Gastrocnemius medialis (tissue), 4 donors: Measurements from ENCODE around the gene TRAPPC3. TPM values are rescaled to one million over a fixed set of nuclear protein-coding genes. Genes with fewer than 3 reads are reported as not detected.
A peak's percentile ranks its signal among the peaks of the same experiment; 100 is the strongest.

ENCODE experiments used
- ATAC-seq, 2 donors: fragments of 150-250 bp; one replicate each; pipeline ENCODE4 v1.9.1; 2016
- DNase-seq, 2 donors: peaks; one replicate each; pipeline ENCODE4 v3.0.0-alpha.2; 2019
- H3K27ac ChIP-seq, 4 donors: fragments of 200-600 bp; sonication (generic); 1 replicate in 1 of 4; 2 replicates in 3 of 4; pipeline ENCODE4 v1.5.1; 2016 to 2018; ENCODE audit warnings: mild to moderate bottlenecking in 2 of 4, moderate library complexity in 1 of 4
- H3K27me3 ChIP-seq, 3 donors: fragments of 200-600 bp; sonication (generic) in 2 of 3; 1 replicate in 1 of 3; 2 replicates in 2 of 3; pipeline versions ENCODE4 v1.5.1 to v1.6.0; 2016 to 2019; ENCODE audit warnings: mild to moderate bottlenecking in 1 of 3, moderate library complexity in 1 of 3
- H3K36me3 ChIP-seq, 2 donors: fragments of 200-600 bp; sonication (generic) in 1 of 2; one replicate each; pipeline ENCODE4 v1.5.1; 2017 to 2018
- H3K4me1 ChIP-seq, 2 donors: fragments of 200-600 bp; sonication (generic) in 1 of 2; one replicate each; pipeline ENCODE4 v1.5.1; 2016 to 2017; ENCODE audit warnings: mild to moderate bottlenecking in 2 of 2
- H3K4me3 ChIP-seq, 4 donors: fragments of 200-600 bp; sonication (generic) in 3 of 4; 1 replicate in 1 of 4; 2 replicates in 3 of 4; pipeline ENCODE4 v1.5.1; 2016 to 2019; ENCODE audit warnings: mild to moderate bottlenecking in 2 of 4
- H3K9me3 ChIP-seq, 3 donors: fragments of 200-600 bp; sonication (generic) in 2 of 3; 1 replicate in 1 of 3; 2 replicates in 2 of 3; pipeline ENCODE4 v1.5.1; 2016 to 2019
- CTCF ChIP-seq, 5 experiments: fragments of 450-650 bp in 3 of 5; fragments of 200-600 bp in 2 of 5; sonication (generic) in 2 of 5; IDR thresholded peaks in 4 of 5; conservative IDR thresholded peaks in 1 of 5; 1 replicate in 4 of 5; 2 replicates in 1 of 5; pipeline ENCODE4 v1.5.1; 2016 to 2019; ENCODE audit warnings: antibody characterized with exemption in 5 of 5, mild to moderate bottlenecking in 3 of 5, moderate library complexity in 3 of 5
- POLR2A ChIP-seq, 2 donors: fragments of 450-650 bp; IDR thresholded peaks; one replicate each; pipeline ENCODE4 v1.6.1; 2017; ENCODE audit warnings: antibody characterized with exemption in 2 of 2, mild to moderate bottlenecking in 2 of 2, moderate library complexity in 2 of 2
- in situ Hi-C, 4 donors: fragments of 200-750 bp; cut with MboI; loops; one replicate each; pipeline versions ENCODE4 v1.15.0 to v1.8.0; 2017; ENCODE audit warnings: low sequenced_read_pairs in 4 of 4
- intact Hi-C: fragments of 100-400 bp; cut with DNase I; formaldehyde crosslinking; loops from one replicate; pipeline ENCODE4 v1.15.1; 2023; ENCODE audit warnings: low total_unique reads
- total RNA-seq, 4 donors: library from RNA; depleted of rRNA; stranded (reverse); fragments of >200 nt; gene quantifications; one replicate each; pipeline versions ENCODE4 v1.1.0 to v1.2.3, GENCODE V29; 2016

TRAPPC3 gene
- total RNA-seq, 4 donors from 2014 or later, result 57.5 to 72.4 (median 63.5) TPM

- ATAC-seq (no peak), DNase-seq (no peak)
- Histone ChIP-seq H3K9me3 (no peaks in the 10 kb centered on the region), H3K27ac (peak overlapping the region; percentile 97 to 100 (median 99)), H3K27me3 (no peaks in the 10 kb centered on the region), H3K4me1 (peaks cover 85 to 86% of the 10 kb centered on the region in 2 donors), H3K4me3 (no peak overlapping the region), H3K36me3 (peaks cover 0 to 26% of the 10 kb centered on the region in 2 donors)
- in situ Hi-C loops (no loop called here), intact Hi-C loops (no loop called here)
- TF ChIP-seq CTCF (IDR thresholded peaks at IDR 0.05 in 4 of 5, conservative IDR thresholded peaks at IDR 0.05 in 1 of 5) (no peak), POLR2A (IDR thresholded peaks at IDR 0.05) (no peak)
Measured at GRCh38 chr1:36168514-36168913, 19.2 kb upstream of the TRAPPC3 start.

DNA sequence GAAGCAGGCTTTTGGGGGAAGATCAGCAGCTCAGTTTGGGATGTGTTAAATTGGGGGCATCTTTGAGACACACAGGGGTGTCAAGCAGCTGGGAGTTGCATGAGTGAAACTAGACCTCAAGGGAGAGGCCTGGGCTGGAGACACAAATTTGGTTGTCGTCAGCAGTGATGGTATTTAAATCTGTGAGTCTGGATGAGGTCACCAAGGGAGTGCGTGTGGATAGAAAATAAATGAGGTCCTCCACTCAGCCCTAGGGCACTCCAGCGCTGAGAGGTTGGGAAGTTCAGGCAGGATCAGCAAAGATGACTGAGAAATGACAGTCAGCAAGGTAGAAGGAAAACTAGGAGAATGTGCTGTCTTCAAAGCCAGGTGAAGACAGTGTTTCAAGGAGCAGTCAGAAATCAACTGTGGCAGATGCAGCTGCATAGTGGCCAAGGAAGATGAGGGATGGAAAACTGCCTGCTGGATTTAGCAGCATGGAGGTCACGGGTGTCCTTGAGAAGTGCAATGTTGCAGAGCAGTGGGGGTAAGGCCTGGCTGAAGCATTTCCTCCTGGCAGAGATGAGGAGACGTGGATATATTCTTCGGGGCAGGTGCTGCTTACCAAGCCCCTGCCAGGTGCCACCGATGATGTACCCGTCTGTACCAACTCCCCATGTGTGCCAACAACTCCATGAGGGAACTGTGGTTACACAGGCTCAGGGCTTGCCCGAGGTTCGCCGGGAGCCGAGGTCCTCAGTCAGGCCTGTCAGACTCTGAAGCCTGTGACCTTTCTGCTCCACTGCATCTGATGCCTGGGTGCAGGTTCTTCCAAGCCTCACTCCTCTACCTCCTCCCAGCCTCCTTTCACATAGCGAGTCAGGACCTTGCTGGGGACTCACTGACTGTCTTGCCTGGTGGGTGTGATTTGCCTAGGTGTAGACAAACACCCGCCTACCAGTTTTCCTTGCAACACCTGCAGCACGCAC, 17.9 kb upstream of the TRAPPC3 start:
- Histone ChIP-seq H3K4me1 (peaks cover 85 to 89% of the 10 kb centered on the region in 2 donors), H3K9me3 (no peaks in the 10 kb centered on the region), H3K27me3 (no peaks in the 10 kb centered on the region), H3K4me3 (no peak overlapping the region), H3K27ac (peak overlapping the region; percentile 97 to 100 (median 99)), H3K36me3 (peaks cover 0 to 14% of the 10 kb centered on the region in 2 donors)
- ATAC-seq, result peak; percentile 65 to 78
- intact Hi-C loops (no loop called here), in situ Hi-C loops (no loop called here)
- DNase-seq, result peak; percentile 57 to 90
- TF ChIP-seq POLR2A (IDR thresholded peaks at IDR 0.05), result no peak
- TF ChIP-seq CTCF (IDR thresholded peaks at IDR 0.05 in 4 of 5, conservative IDR thresholded peaks at IDR 0.05 in 1 of 5), result no peak

DNA sequence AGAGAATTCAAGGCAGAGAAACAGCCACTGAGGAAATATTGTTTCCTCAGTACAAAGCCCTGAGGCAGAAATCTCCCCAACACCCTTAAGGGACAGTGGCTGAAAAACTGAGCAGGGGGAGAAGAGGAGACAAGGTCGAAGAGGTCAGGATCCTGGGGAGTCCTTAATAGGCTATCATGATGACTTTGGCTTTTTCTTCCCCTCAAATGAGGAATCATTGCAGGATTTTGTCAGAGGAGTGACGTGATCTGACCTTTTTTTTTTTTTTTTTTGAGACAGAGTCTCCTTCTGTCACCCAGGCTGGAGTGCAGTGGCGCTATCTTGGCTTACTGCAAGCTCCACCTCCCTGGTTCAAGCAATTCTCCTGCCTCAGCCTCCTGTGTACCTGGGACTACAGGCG, 16.9 kb upstream of the TRAPPC3 start:
- DNase-seq, result no peak
- no peak for TF ChIP-seq CTCF (IDR thresholded peaks at IDR 0.05 in 4 of 5, conservative IDR thresholded peaks at IDR 0.05 in 1 of 5)
- no peak for TF ChIP-seq POLR2A (IDR thresholded peaks at IDR 0.05)
- Histone ChIP-seq H3K27me3 (no peaks in the 10 kb centered on the region), H3K4me3 (no peak overlapping the region), H3K36me3 (peaks cover 0 to 3% of the 10 kb centered on the region in 2 donors), H3K27ac (peak overlapping the region; percentile 97 to 100 (median 99)), H3K4me1 (peaks cover 88 to 95% of the 10 kb centered on the region in 2 donors), H3K9me3 (no peaks in the 10 kb centered on the region)
- in situ Hi-C loops (no loop called here), intact Hi-C loops (no loop called here)
- ATAC-seq, result no peak

- intact Hi-C loops, result no loop called here
- DNase-seq (no peak), ATAC-seq (no peak)
- Histone ChIP-seq H3K36me3 (no peaks in the 10 kb centered on the region), H3K27me3 (no peaks in the 10 kb centered on the region), H3K9me3 (no peaks in the 10 kb centered on the region), H3K4me3 (no peak overlapping the region), H3K27ac (peak overlapping the region; percentile 97 to 100 (median 99)), H3K4me1 (peaks cover 88 to 95% of the 10 kb centered on the region in 2 donors)
- in situ Hi-C loops, result no loop called here
- TF ChIP-seq POLR2A (IDR thresholded peaks at IDR 0.05), result no peak
- TF ChIP-seq CTCF (IDR thresholded peaks at IDR 0.05 in 4 of 5, conservative IDR thresholded peaks at IDR 0.05 in 1 of 5), result no peak
Measured at GRCh38 chr1:36165145-36165544, 15.9 kb upstream of the TRAPPC3 start.
